GM19351 (cell line): ENCODE measurements around the gene AKAP9.
A peak's percentile ranks its signal among the peaks of the same experiment; 100 is the strongest.
"Not testable (repeated sequence)": the region's sequence is repeated elsewhere in the genome, so short reads cannot be mapped to it uniquely, and the experiment has no call there.

Experiments used
- ATAC-seq: cut with Tn5 transposase; IDR thresholded peaks from one replicate; pipeline ENCODE4 v1.9.1; 2021; ENCODE audit warnings: mild to moderate bottlenecking, moderate library complexity; ENCODE audit not compliant: unreplicated experiment

The AKAP9 gene

DNA sequence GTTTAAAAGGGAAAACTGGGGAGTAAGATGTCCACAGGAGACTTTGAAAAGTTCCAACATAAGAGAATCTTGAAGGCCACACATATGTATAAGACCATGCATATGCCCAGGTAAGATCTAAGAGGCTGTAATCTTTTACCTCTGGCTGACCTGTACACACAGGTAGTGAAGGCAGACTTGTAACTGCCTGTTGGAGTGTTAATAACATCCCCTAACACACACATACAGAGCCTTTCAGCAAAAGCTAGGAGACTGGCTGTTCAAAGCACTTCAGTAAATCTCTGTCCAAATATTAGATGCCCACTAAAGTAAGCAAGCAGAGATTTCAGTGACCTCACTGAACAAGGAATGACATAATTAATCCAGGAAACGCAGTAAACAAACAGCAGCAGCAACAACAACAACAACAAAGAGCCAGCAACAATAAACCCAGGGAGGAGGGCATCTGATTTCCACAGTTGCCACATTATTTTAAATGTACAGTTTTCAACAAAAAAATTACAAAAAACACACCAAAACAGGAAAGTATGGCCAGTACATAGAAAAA lies 178.6 kb downstream of the AKAP9 start:
- ATAC-seq: no peak

- no peak for ATAC-seq
These were observed 181.0 kb downstream of the AKAP9 start for GRCh38 chr7:92121681-92122080.

DNA sequence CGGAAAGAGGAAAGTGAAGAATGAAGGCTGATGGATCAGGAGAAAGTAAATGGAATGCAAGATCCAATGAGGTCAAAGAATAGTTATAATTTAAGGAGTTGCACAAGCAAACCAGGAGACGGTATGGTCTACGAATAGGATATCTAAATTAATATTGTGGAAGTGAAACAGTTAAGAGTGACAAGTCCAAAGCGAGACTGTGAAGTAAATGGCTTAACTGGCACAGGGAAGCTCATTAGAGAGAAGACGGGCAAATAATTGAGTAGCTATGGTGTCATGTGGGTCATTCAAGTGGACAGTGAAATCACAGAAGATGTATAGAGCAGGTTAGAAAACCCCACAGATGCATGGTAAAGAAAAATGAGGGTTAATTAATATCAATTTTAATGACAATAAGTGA lies 190.4 kb downstream of the AKAP9 start:
- ATAC-seq: no peak

GRCh38 chr7:92131764-92132330 lies 191.2 kb downstream of the AKAP9 start:
- ATAC-seq: no peak

- ATAC-seq: peak; percentile 17
These were observed 192.6 kb downstream of the AKAP9 start for GRCh38 chr7:92133133-92133736.

- peak; percentile 26 for ATAC-seq
These were observed 193.1 kb downstream of the AKAP9 start for GRCh38 chr7:92133737-92134270.

- peak; percentile 86 for ATAC-seq
These were observed 193.8 kb downstream of the AKAP9 start, which contains the start of gene CYP51A1 for GRCh38 chr7:92134271-92135051. Gene CYP51A1, minus strand, starts transcription at chr7:92134477. Its CDS starts 113 bp downstream, at chr7:92134364.

DNA sequence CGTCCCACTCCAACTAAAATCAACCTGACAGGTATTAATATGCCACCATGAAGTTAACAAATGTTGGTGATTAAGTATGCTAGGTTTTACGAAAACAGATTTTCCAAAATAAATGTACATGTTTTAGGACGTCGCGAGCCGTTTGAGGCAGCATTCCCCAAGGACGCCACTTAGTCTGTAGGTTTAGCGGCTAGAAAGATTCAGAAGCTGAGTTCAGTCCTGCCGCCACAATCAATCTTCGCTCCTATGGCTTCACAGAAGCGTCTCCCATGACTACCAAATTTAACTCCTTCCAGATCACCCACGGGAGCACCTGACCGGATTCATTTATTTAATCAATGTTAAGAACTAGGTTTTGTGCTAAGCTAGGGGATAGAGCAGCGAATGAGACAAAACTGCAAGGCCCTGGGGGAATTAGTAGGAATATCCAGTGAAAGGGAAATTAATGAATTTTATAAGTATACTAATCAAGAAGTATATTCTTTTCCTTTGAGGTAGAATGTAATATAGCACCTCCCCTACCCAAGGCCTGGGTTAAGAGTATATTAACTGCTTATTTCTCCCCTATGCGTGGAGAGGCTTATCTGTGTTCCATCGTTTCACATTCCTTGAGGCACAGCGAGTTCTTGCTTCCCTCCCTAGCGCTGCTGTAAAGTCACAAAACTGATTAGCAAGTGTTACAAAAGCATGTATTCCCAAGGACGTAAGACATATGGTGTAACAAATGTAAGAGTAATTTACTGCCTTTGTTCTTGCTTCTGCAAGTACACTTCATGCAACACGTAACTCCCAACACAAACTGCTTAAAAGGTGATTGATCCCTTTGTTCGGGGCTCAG lies 194.6 kb downstream of the AKAP9 start:
- no peak for ATAC-seq

GRCh38 chr7:92137557-92137956 lies 196.9 kb downstream of the AKAP9 start:
- no peak for ATAC-seq

DNA sequence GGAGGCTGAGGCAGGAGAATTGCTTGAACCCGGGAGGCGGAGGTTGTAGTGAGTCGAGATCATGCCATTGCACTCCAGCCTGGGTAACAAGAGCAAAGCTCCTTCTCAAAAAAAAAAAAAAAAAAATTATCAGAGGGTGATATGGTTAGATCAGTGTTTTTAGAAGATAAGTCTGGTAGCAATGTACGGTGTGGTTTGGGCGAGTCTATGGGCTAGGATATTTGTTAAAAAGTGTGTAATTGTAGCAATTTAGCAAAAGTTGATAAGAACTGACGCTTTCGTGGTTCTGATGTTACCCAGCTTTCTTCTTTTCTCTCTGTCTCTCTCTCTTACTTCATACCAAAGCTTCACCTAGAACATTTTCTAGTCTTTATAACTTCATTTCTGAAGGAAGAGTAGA lies 200.5 kb downstream of the AKAP9 start:
- ATAC-seq: no peak

DNA sequence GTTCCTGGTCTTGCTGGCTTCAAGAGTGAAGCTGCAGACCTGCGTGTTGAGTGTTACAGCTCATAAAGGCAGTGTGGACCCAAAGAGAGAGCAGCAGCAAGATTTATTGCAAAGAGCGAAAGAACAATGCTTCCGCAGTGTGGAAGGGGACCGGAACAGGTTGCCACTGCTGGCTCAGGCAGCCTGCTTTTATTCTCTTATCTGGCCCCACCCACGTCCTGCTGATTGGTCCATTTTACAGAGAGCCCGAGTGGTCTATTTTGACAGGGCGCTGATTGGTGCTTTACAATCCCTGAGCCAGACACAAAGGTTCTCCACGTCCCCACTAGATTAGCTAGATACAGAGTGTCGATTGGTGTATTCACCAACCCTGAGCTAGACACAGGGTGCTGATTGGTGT lies 202.1 kb downstream of the AKAP9 start:
- ATAC-seq: not testable (repeated sequence)

- ATAC-seq: not testable (repeated sequence)
These were observed 202.7 kb downstream of the AKAP9 start for GRCh38 chr7:92143192-92143880.

DNA sequence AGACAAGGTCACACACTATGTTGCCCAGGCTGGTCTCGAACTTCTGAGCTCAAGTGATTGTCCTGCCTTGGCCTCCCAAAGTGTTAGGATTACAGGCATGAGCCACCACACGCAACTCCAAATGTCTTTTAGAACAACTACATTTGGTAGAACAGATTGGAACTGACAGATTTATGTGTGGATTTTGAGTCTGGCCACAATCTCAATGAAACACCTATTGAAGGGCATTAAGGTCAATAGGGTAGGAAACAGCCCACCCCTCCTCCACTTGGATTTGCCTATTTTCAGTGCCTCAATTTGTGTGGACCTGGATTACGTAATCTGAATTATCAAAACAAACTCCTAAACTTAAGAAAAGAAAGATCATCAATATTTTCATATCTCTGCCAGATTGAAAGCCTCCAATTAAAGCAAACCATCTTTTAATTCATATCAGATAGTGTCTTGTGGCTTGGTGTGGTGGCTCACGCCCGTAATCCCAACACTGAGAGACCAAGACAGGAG lies 209.1 kb downstream of the AKAP9 start:
- no peak for ATAC-seq

- no peak for ATAC-seq
These were observed 209.9 kb downstream of the AKAP9 start for GRCh38 chr7:92150450-92151017.

GRCh38 chr7:92155108-92155739 lies 214.6 kb downstream of the AKAP9 start:
- no peak for ATAC-seq

- ATAC-seq: no peak
These were observed 216.3 kb downstream of the AKAP9 start for GRCh38 chr7:92156990-92157389.

GRCh38 chr7:92158660-92159575 lies 218.3 kb downstream of the AKAP9 start:
- peak; percentile 87 for ATAC-seq
